OCI-M2 (cell line): ENCODE data around the gene NACC2.
"Not testable (repeated sequence)": the region's sequence is repeated elsewhere in the genome, so short reads cannot be mapped to it uniquely, and the experiment has no call there.

Experiments
- DNase-seq: peaks from one replicate; lab custom pipeline; 2025; ENCODE audit not compliant: unreplicated experiment; lab: John Stamatoyannopoulos, UW

The NACC2 gene

GRCh38 chr9:136047076-136047774 is 47.9 kb downstream of the NACC2 start:
- DNase-seq: no peak

GRCh38 chr9:136046554-136046920 is 48.6 kb downstream of the NACC2 start:
- DNase-seq: no peak

GRCh38 chr9:136045595-136046553 is 49.2 kb downstream of the NACC2 start:
- no peak for DNase-seq

- no peak for DNase-seq
Observed at GRCh38 chr9:136044971-136045594, 50.0 kb downstream of the NACC2 start.

- no peak for DNase-seq
Observed at GRCh38 chr9:136044207-136044970, 50.7 kb downstream of the NACC2 start.

GRCh38 chr9:136043441-136043991 is 51.6 kb downstream of the NACC2 start:
- DNase-seq: no peak

GRCh38 chr9:136042541-136042940 is 52.5 kb downstream of the NACC2 start:
- DNase-seq: no peak

GRCh38 chr9:136040848-136041247 is 54.2 kb downstream of the NACC2 start:
- not testable (repeated sequence) for DNase-seq

- DNase-seq: no peak
Observed at GRCh38 chr9:136039488-136039887, 55.6 kb downstream of the NACC2 start.

- no peak for DNase-seq
Observed at GRCh38 chr9:136036848-136037247, 58.2 kb downstream of the NACC2 start.

GRCh38 chr9:136036050-136036449 is 59.0 kb downstream of the NACC2 start:
- no peak for DNase-seq

- no peak for DNase-seq
Observed at GRCh38 chr9:136031741-136032730, 63.1 kb downstream of the NACC2 start.

GRCh38 chr9:136031094-136031493 is 64.0 kb downstream of the NACC2 start:
- DNase-seq: no peak

GRCh38 chr9:136029556-136029955 is 65.5 kb downstream of the NACC2 start:
- no peak for DNase-seq

GRCh38 chr9:136028760-136029470 is 66.2 kb downstream of the NACC2 start:
- DNase-seq: no peak

GRCh38 chr9:136026943-136027289 is 68.2 kb downstream of the NACC2 start:
- not testable (repeated sequence) for DNase-seq

- DNase-seq: no peak
Observed at GRCh38 chr9:136026266-136026942, 68.7 kb downstream of the NACC2 start.

GRCh38 chr9:136025481-136025880 is 69.6 kb downstream of the NACC2 start:
- no peak for DNase-seq
